CD4-positive, alpha-beta T cell treated with Interleukin-10 for 1 hour (primary cell): ENCODE results near the gene RPS16.
"Not testable (repeated sequence)": the region's sequence is repeated elsewhere in the genome, so short reads cannot be mapped to it uniquely, and the experiment has no call there.

Experiments
- DNase-seq: peaks from one replicate; pipeline ENCODE4 v3.0.0-alpha.2; 2020

Gene RPS16

DNA sequence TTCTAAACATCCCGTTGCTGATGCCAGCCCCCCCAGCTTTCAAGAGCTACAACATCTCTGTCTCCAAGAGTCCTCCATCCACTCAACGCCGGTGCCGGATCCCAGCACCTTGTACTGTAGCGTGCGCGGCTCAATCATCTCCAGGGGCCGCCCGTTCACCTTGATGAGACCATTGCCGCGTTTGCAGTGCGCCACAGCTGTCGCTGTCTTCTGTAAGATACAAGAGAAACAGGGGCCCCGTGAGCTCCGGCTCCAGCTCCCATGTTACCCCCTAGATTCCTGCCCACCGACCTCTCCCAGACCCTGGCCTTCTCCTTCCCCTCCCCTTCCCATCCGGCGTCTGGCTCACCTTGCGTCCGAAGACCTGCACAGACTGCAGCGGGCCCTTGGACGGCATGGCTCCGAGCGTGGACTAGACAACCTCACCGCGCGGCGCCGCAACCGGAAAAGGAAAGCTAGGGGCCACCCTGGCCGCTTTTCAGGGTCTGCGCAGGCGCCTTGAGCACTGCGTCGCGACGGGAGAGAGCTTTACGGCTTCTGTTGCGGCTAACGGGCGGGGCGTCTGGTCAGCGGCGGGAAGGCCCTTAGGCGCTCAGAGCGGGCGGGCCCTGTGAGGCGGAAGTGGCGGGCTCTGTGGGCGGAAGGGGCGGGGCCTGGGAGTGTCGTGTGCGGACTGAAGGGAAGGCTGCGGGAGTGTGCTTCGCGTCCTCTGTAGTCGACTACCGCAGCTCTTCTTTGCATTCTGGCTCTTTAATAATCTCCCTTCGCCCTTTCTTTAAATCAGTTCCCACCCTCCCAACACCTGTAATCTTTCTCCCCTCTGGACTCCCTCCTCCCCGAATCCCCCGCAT, at the start of gene RPS16:
Gene RPS16, minus strand, starts transcription at position 451 of the 851 bp plus-strand sequence. Its CDS starts 54 bp downstream, at position 397.
- DNase-seq = peak; percentile 99

DNA sequence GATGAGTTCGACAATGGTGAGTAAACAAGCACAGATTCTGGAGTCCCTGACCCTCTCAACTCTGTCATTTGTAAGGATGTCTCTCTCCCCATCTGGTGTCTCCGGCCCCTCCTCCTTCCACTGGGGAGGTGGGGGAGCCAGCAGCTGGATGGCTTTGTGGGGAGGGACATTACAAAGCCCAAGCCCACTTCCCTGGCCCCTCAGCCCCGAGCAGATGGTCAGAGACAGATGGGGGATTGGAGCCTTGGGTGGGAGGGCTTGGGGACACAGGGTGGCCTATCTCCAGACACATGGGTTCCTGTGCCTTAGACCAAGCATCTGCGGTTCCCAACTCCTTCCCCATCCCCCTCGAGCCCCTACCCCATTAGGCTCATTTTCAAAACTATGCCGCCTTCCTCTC, 47.4 kb upstream of the RPS16 start:
- DNase-seq = no peak

DNA sequence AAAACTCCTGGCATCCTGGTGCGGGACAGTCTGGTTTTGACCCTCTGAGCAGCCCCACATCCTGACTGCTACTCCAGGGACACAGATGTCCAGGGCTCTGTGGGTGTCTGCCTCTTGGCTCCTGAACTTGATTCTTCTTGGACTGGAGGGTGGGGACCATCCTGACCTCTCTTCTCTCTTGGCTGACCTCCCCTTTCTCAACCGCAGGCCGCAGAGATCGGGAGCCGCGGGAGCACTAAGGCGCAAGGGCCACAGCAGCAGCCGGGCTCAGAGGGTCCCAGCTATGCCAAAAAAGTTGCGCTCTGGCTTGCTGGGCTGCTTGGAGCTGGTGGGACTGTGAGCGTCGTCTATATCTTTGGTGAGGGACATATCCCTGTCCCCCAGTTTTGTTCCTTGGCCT, 45.9 kb upstream of the RPS16 start:
- DNase-seq = no peak

DNA sequence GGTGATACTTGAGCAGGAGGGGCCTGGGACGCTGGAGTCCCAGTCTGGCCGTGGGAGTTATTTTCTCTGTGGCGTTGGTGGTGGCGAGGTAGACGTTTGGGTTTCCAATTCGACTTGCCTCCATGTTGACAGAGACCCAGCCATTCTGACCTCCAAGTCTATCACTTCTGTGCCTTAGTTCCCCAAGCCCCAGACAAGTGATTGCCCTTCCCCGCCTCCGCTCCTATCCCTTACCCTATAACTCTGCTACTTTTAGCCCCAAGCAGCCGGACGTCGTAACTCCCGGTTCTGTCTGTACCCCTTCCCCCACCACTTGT, 45.4 kb upstream of the RPS16 start:
- no peak for DNase-seq

DNA sequence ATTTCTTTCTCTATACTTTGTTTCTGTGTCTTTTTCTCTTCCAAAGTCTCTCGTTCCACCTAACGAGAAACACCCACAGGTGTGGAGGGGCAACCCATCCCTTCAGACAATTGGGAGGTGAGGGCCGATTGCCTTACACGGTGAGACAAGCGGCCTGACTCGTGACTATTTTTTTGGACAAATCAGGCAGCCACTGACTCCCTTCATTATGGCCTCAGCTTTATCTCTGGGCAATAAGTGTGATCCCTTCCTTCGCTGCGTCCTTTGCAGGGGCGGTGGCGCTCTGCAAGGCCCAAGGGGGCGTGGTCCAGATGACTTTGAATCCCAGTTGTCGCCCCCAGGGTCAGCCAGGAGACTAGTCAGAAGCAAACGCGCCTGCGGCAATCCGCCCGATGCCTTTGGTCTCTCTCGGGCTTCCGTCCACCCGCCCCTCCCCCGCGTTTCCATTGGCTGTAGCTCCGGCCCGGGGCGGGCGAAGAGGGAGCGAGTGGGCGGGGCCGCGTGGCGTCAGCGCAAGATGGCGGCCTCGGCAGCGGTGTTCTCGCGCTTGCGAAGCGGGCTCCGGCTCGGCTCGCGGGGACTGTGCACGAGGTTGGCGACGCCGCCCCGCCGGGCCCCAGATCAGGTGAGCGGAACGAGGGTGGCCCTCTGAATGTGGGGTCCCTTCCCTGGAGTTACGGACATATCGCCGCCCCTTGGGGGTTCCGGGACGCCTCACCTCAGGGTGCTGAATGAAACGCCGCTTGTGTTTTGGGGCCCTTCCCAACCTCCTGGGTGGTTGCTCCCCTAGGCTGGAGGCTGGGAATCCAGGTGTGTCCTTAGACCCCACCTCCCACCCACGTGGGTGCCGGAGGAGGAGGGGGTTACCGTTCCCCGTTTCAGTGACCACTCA, 44.8 kb upstream of the RPS16 start, which contains the start of gene TIMM50:
Gene TIMM50, plus strand, starts transcription at position 502 of the 892 bp plus-strand sequence. Its CDS starts 16 bp downstream, at position 518.
- peak; percentile 97 for DNase-seq

DNA sequence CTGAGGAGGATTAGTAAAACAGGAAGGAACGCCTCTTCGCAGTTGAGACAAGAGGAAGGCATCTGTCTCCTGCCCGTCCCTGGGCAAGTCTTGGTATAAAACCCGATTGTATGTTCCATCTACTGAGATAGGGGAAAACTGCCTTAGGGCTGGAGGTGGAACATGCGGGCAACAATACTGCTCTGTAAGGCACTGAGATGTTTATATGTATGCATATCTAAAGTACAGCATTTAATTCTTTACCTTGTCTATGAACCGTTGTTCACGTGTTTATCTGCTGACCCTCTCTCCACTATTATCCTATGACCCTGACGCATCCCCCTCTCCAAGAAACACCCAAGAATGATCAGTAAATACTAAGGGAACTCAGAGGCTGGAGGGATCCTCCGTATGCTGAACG, 44.2 kb upstream of the RPS16 start:
- no peak for DNase-seq

DNA sequence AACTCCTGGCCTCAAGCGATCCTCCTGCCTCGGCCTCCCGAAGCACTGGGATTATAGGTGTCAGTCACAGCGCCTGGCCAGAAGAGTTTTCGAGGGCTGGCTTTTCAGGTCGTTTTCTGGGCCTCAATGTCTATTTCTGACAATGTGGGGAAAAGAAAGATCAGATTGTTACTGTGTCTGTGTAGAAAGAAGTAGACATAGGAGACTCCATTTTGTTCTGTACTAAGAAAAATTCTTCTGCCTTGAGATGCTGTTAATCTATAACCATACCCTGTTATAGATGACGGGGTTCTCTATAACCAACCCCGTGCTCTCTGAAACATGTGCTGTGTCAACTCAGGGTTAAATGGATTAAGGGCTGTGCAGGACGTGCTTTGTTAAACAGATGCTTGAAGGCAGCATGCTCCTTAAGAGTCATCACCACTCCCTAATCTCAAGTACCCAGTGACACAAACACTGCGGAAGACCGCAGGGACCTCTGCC, 43.6 kb upstream of the RPS16 start:
- DNase-seq = not testable (repeated sequence)

DNA sequence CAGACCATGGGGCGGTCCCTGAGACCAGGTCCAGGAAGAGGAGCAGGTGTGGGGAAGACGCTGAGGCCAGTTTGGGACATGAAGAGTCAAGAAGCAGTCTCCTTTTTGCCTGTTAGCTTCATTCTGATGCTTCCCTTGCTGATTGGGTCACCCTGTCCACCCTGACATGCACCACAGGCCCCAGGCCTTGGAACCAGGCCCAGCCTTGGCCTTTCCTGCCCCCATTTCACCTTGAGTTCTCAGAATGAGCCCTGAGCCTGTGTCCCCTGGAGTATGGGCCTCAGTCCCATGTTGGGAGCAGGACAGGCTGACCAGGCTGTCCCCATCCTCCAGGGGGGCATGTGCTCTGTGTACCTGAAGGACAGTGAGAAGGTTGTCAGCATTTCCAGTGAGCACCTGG, 40.0 kb upstream of the RPS16 start:
- no peak for DNase-seq

DNA sequence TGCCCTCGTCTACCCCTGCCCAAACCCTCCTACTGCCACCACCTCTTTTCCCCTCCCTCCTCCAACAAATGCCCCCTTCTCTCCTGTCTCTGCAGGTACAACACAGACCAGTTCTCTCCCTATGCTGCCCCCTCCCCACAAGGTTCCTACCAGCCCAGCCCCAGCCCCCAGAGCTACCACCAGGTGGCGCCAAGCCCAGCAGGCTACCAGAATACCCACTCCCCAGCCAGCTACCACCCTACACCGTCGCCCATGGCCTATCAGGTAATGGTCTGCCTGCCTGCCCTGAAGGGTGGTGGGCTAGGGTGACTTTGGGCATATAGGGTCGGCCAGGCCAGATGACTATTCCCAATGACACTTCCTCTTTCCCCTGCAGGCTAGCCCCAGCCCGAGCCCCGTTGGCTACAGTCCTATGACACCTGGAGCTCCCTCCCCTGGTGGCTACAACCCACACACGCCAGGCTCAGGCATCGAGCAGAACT, 38.4 kb upstream of the RPS16 start:
- peak; percentile 79 for DNase-seq

DNA sequence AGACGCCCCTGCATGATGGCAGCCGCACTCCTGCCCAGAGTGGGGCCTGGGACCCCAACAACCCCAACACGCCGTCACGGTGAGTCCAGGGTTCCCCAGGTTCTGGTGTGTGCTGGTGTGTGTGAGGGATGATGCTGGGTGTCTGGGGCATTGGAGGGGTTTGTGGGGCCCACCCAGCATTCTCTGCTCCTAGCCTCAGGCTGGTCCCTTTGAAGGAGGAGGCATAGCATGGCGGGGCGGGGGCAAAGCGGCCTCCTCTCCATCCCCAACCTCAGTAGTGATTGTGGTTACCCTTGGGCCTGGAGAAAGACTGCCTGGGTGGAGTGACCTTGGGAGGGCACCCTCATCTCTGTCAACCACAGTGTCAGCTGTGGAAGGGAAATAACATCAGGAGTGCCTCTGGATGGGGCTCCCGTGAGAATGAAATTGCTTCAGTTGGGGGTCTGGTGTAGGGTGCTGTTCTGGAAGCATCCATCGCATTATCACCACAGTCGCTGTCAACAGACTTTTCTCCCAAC, 37.8 kb upstream of the RPS16 start:
- DNase-seq = no peak

DNA sequence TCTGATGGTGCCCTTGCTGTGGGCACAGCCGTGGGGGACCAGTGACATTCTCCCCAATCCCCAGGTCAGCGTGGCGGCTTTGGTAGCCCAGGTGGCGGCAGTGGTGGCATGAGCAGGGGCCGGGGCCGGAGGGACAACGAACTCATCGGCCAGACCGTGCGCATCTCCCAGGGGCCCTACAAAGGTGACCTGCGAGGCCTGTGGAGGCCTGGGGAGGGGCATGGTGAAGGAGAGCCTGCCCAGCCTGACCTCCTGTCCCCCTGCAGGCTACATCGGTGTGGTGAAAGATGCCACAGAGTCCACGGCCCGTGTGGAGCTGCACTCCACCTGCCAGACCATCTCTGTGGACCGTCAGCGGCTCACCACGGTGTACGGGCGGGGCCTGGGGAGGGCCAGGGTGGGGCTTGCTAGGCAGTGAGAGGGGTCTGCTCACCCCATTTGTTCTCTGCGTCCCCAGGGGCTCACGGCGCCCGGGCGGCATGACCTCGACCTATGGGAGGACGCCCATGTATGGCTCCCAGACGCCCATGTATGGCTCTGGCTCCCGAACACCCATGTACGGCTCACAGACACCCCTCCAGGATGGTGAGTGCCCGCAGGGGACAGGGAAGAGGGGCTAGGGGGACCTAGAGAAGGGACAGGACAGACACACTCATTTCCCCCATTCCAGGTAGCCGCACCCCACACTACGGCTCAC, 37.1 kb upstream of the RPS16 start:
- no peak for DNase-seq

DNA sequence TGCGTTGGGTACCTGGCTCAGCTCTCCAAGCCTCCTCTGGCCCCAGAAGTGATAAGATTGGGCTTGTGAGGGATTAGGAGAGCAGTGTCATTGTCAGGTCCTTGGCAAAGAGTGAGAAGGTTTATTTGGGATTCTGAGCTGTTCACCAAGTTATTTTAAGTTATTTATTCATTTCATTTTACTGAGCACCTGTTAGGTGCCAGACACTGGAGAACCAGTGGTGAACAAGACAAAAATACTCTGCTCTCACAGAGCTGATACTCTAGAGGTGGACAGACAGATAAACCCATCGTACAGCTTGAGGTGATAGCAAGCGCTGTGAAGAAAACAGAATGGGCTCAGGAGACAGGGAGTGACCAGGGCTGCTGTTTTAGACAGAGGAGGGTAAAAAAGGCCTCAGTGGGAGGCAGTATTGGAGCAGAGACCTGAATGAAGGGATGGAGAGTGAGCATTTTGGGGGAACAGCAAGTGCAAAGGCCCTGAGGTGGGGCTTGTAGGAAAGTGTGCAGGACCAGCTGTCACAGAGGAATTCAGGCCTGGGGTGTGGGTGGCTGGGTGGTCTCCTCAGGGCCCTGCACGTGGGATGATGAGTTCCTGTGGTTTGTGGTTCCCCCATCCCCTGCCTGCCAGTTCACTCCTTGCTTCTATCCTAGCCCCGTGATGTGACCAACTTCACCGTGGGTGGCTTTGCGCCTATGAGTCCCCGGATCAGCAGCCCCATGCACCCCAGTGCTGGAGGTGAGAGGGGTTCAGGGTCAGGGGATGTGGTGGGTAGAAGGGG, 36.2 kb upstream of the RPS16 start:
- DNase-seq = no peak

DNA sequence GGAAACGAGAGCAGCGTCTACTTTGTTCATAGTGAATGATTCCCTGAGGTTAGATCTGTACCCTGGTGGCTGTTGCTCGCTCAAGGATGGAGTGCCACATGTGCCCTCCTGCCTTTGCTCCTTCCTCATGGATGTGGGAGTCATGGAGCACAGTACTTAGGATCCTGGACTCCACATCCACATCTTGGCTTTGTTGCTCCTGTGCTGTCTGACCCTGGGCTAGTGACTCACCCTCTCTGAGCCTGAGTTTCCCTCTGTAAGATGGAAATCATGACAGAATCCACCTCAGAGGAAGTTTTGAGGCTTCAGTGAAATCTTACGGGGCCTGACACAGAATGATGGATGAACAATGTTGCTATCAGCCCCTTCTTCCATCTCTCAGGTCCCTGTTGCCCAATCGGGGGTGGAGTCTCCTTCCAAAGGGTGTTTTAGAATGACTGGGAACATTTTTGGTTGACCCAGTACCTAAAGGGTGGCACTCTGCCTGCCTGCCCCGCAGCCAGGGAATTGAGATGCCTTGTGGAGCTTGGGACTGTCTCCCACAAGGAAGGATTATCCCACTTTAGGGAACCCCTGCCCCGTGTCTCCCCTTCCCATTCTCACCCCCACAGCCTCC, 35.1 kb upstream of the RPS16 start:
- no peak for DNase-seq

DNA sequence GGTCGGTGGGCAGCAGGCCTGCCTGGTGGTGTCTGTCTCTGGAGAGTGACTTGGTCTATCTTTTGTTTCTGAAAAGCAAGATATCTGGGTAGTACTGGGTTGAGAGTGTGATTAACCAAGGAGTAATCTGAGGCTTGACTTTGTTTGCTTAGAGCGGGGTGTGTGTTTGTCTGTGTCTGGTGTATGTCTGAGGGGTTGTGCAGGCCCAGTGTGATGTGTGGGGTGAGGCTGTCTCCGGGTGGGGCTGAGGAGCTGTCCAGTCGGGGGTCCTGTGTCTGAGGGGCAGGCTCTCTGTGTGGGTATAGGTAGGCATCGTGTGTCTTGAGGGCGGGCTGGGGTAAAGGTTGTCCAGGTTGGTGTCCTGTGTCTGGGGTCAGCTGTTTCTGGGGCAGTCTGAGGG, 33.8 kb upstream of the RPS16 start:
- no peak for DNase-seq

DNA sequence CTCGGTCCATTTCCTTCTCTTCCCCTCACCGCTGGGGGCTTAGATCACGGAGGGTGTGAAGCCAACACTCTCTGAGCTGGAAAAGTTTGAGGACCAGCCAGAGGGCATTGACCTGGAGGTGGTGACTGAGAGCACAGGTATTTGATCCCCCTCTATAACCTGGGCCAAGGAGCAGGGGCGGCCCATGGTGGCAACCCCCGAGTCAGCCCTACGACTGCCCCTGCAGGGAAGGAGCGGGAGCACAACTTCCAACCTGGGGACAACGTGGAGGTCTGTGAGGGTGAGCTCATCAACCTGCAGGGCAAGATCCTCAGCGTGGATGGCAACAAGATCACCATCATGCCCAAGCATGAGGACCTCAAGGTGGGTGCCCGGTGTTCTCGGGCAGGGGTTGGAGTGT, 33.3 kb upstream of the RPS16 start:
- no peak for DNase-seq

DNA sequence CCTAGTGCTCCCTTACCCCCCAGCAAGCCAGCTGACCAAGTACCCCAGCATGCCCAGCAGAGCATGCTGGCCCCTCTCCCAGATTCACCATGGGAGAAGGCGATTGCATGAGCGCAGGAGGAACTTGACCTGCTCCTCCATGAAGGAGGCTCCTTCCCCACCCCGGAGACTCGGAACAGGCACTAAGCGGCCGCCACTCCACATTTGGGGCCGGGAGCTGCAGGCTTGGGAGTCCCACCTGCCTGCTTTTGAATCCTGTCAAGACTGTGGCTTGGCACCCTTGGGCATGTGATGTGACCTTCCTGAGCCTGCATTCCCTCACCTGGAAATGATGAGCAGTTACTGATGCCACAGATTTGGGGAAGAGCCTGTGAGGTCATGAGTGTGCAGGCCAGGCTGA, 32.2 kb upstream of the RPS16 start:
- no peak for DNase-seq

DNA sequence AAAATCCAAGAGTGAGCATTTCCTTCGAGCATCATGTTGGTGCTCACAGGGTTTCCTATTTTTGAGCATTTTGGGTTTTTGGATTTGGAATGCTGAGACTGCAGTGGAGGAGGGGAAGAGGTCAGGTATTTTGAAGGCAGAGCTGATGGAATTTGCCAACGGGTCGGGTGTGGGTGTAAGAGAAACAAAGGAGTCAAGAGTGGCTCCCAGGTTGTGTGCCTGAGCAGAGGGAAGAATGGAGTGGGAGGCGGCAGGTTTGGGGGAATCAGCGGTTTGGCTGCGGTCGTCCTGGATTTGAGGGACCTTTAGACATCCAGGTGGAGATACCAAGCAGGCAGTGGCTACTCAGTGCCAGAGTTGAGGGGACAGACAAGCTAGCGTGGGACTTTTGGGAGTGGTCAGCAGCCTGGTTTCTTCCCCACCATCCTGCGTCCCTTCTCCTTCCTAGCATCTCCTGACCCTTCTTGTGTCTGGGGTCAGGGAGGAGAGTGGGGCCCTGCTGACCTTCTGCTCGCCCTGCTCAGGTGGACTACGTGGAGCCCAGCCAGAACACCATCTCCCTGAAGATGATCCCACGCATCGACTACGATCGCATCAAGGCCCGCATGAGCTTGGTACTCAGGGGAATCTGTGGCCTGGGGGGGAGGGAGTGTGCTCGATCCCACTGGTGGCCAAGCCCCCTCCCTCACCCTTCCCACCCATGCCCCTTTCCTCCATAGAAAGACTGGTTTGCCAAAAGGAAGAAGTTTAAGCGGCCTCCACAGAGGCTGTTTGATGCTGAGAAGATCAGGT, 30.4 kb upstream of the RPS16 start:
- no peak for DNase-seq

DNA sequence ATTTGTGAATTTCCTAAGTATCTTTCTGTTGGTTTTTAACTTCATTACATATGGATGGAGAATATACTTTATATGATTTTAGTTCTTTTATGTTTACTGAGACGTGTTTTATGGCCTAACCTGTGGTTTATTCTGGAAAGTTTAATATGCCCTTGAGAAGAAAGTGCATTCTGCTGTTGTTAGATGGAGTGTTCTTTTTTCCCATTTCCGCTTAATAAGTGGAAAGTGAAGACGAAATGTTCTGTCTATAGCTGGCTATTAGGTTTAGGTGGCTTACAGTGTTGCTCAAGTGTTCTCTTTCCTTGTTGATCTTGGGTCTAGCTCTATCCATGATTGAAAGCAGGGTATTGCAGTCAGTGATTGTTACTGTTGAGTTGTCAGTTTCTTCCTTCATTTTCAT, 27.7 kb upstream of the RPS16 start:
- no peak for DNase-seq

DNA sequence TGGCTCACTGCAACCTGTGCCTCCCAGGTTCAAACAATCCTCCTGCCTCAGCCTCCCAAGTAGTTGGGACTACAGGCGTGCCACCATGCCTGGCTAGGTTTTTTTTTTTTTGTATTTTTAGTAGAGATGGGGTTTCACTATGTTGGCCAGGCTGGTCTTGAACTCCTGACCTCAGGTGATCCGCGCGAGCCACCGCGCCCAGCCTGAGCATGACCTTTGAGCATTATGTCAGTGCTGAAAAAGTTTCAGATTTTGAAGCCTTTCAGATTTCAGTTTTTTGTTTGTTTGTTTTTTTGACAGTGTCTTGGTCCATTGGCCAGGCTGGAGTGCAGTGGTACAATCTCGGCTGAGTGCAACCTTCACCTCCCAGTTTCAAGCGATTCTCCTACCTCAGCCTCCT, 15.5 kb upstream of the RPS16 start:
- DNase-seq = not testable (repeated sequence)

DNA sequence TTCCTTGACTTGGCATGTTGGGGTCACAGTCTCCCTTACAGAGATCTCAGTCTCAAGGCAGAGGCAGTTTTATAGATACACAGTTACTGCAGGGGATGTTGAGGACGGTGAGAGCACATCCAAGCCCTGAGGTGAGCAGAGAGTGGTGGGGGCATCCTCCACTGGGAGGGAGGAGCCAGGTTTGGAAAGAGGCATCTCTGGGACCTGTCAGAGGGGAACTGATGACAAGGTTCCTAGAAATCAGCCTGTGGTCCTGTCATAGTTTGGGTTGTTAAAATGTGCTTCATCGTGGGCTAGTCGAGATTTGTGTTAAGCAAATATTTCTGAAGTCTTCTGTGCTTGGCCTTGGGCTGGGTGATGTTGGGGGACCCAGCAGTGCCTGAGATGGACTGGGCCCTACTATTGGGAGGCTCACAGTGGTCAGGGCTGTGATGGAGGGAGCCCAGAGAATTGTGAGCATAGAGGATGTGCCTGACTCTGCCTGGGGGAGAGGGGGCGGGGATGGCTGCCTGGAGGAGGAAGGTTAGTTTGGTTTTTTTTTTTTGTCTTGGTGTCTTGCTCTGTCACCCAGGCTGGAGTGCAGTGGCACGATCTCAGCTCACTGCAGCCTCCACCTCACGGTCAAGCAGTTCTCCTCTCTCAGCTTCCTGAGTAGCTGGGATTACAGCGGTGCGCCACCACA, 13.5 kb upstream of the RPS16 start:
- no peak for DNase-seq
